Measurements from ENCODE around the gene CYTH2. TPM values are rescaled to one million over a fixed set of nuclear protein-coding genes. Genes with fewer than 3 reads are reported as not detected.

Gene CYTH2
- total and polyA plus RNA-seq, 2 of the 8 experiments (the other 6 are each of a cell fraction or from before 2014, with no cell fraction given): 43.7 to 71.4 TPM

DNA sequence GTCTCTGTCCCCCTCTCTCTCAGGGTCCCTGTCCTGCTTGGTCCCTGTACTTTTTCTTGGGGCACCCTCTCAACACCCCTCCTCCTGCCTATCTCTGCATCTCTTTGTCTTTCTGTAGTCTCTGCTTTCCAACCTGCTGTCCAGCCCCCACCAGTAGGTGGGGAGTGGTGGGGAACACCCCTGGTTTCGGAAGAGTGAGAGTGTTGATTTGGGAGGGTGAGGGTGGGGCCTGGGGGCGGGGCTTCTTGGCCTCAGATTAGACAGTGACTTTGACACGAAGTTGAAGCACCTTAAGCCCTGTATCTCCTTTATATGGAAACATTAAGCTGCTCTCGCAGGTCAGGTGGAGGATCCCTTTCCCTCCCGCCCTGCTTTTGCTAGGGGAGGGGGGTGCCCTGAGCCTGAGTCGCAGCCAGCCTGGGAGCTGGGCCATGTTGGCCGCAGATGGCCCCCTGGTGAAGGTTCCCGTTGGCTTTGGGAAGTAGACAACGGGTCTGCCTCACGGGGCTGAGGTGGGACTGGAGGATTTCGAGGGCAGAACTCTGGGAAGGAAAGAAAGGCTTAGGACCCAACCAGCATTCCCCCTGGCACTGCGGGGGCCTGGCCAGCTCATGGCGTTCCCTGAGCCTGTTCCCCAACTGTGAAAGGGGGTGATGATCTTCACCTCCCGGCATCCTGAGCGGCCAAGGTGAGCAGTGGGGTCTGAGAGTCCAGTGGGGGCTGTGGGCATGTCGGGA lies 13.8 kb upstream of the CYTH2 start, which contains the start of gene KCNJ14:
Gene KCNJ14, plus strand, starts transcription at position 404 of the 737 bp plus-strand sequence. CDS start 6,151 bp downstream, outside the sequence.
- Histone ChIP-seq H2AK5ac (ENCODE audit: low read depth, low read length) (no peak within 1 kb of the TSS), H2BK15ac (ENCODE audit: low read length) (no peak within 1 kb of the TSS), H4K91ac (replicated peaks; ENCODE audit: insufficient read length, low read length) (no peak within 1 kb of the TSS), H2BK5ac (ENCODE audit: low read depth, low read length) (no peak within 1 kb of the TSS), H3K27ac (ENCODE audit: low read depth, low read length) (no peak within 1 kb of the TSS), H3K4ac (replicated peaks; ENCODE audit: insufficient read length, low read depth, low read length) (no peak within 1 kb of the TSS), H3K14ac (ENCODE audit: insufficient read length) (no peak within 1 kb of the TSS), H2BK20ac (ENCODE audit: low read length) (no peak within 1 kb of the TSS), H3K36me3 (ENCODE audit: control insufficient read depth in 2 of 4, insufficient read depth in 4 of 4, low read length in 3 of 4) (peaks cover 19 to 49% (median 32%) of the 10 kb centered on the region in 4 experiments), H3K23ac (ENCODE audit: insufficient read length) (no peak within 1 kb of the TSS), H3K18ac (ENCODE audit: extremely low read depth, low read length) (no peak within 1 kb of the TSS), H2BK120ac (replicated peaks; ENCODE audit: low read depth, low read length) (no peak within 1 kb of the TSS), H2BK12ac (ENCODE audit: low read depth, low read length) (no peak within 1 kb of the TSS), H2AFZ (ENCODE audit: low read length) (no peak within 1 kb of the TSS), H3K56ac (replicated peaks; ENCODE audit: insufficient read length, low read depth, low read length) (no peak within 1 kb of the TSS), H4K8ac (ENCODE audit: extremely low read depth, insufficient read depth, low read length) (0 out of 2 replicates have a peak within 1 kb of the TSS, but pooled peaks have one; percentile 85), H3K27me3 (replicated peaks in 1 of 4; ENCODE audit: control insufficient read depth in 3 of 4, extremely low read depth in 1 of 4, insufficient read depth in 3 of 4, low read length in 3 of 4) (no peaks in the 10 kb centered on the region), H4K20me1 (replicated peaks in 1 of 2; ENCODE audit: control insufficient read depth in 1 of 2, insufficient read depth in 2 of 2, low read length in 2 of 2) (peaks cover 2 to 18% of the 10 kb centered on the region in 2 experiments), H3K4me1 (replicated peaks in 1 of 4; ENCODE audit: control insufficient read depth in 3 of 4, insufficient read depth in 4 of 4, low read length in 3 of 4) (no peaks in the 10 kb centered on the region), H3K79me2 (ENCODE audit: control insufficient read depth in 1 of 2, insufficient read depth in 2 of 2, low read length in 2 of 2) (no peaks in the 10 kb centered on the region), H4K5ac (ENCODE audit: insufficient read length, low read depth, low read length) (no peak within 1 kb of the TSS), H3K23me2 (ENCODE audit: low read depth, low read length) (no peaks in the 10 kb centered on the region), H3K9ac (replicated peaks in 1 of 4; ENCODE audit: extremely low read depth in 1 of 4, low read depth in 3 of 4, low read length in 3 of 4) (no peak within 1 kb of the TSS), H3K4me2 (ENCODE audit: insufficient read depth in 1 of 2, low read depth in 2 of 2, low read length in 2 of 2) (no peak within 1 kb of the TSS), H3K4me3 (ENCODE audit: extremely low read depth in 1 of 4, insufficient read depth in 2 of 4, low read depth in 3 of 4, low read length in 4 of 4) (no peak within 1 kb of the TSS), H3K79me1 (ENCODE audit: low read depth, low read length) (peaks cover 4% of the 10 kb centered on the region), H3K9me3 (ENCODE audit: insufficient read depth in 2 of 2, low read depth in 1 of 2, low read length in 1 of 2) (no peaks in the 10 kb centered on the region)
- ChIA-PET POLR2A (ENCODE audit: partially characterized antibody) (interaction anchor here (0.7 to 1.6 kb wide), 6 partner anchors 9 to 55 kb away, joined by 3 to 10 read pairs (median 6); partner anchors contain the start of gene GRWD1), CTCF (ENCODE audit: partially characterized antibody) (interaction anchor here (0.5 to 1.1 kb wide), 3 partner anchors 9 to 106 kb away, joined by 3 read pairs; no protein-coding TSS in a partner anchor)
- no peak for DNase-seq (ENCODE audit: low read depth in 1 of 2, low spot score in 2 of 2)
- WGBS, 2 experiments (ENCODE audit: extremely low coverage in 1 of 2, insufficient coverage in 1 of 2, insufficient read length in 1 of 2, insufficient replicate concordance in 2 of 2, low coverage in 1 of 2, low lambda C conversion rate in 2 of 2, missing lambda C conversion rate in 1 of 2): 87% methylated on average over 15 of the region's 16 CpGs; no CpG with 5 or more reads in 1 of the 2 experiments
- no peak for FAIRE-seq
- TF ChIP-seq CEBPB (IDR thresholded peaks at IDR 0.05; ENCODE audit: low read depth, low read length) (no peak), RBBP5 (IDR thresholded peaks at IDR 0.05; ENCODE audit: borderline replicate concordance, low read depth, low read length) (no peak), SIX5 (IDR thresholded peaks at IDR 0.05; ENCODE audit: low read depth, low read length) (no peak), ZNF274 (IDR thresholded peaks at IDR 0.05; ENCODE audit: borderline replicate concordance, extremely low read depth, low read length) (no peak), SP1 (IDR thresholded peaks at IDR 0.05; ENCODE audit: low read depth, low read length) (no peak), TAF1 (IDR thresholded peaks at IDR 0.05; ENCODE audit: low read depth, low read length) (no peak), BRCA1 (IDR thresholded peaks at IDR 0.05; ENCODE audit: low read depth, low read length) (no peak), USF2 (IDR thresholded peaks at IDR 0.05; ENCODE audit: low read length) (no peak), EP300 (IDR thresholded peaks at IDR 0.05; ENCODE audit: borderline replicate concordance in 1 of 2, low read depth in 2 of 2, low read length in 2 of 2) (no peak)
- TF ChIP-seq, protein P1, sequence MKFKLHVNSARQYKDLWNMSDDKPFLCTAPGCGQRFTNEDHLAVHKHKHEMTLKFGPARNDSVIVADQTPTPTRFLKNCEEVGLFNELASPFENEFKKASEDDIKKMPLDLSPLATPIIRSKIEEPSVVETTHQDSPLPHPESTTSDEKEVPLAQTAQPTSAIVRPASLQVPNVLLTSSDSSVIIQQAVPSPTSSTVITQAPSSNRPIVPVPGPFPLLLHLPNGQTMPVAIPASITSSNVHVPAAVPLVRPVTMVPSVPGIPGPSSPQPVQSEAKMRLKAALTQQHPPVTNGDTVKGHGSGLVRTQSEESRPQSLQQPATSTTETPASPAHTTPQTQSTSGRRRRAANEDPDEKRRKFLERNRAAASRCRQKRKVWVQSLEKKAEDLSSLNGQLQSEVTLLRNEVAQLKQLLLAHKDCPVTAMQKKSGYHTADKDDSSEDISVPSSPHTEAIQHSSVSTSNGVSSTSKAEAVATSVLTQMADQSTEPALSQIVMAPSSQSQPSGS (IDR thresholded peaks at IDR 0.05; ENCODE audit: low read length): no peak
